GM20431 (cell line): ENCODE results near the gene ANG.

Experiments
- in situ Hi-C: fragments of 300-500 bp; cut with MseI, MboI; formaldehyde crosslinking; loops from one replicate; pipeline ENCODE4 v1.15.0; 2020; ENCODE audit warnings: low sequenced_read_pairs; ENCODE audit not compliant: unreplicated experiment

Gene ANG

DNA sequence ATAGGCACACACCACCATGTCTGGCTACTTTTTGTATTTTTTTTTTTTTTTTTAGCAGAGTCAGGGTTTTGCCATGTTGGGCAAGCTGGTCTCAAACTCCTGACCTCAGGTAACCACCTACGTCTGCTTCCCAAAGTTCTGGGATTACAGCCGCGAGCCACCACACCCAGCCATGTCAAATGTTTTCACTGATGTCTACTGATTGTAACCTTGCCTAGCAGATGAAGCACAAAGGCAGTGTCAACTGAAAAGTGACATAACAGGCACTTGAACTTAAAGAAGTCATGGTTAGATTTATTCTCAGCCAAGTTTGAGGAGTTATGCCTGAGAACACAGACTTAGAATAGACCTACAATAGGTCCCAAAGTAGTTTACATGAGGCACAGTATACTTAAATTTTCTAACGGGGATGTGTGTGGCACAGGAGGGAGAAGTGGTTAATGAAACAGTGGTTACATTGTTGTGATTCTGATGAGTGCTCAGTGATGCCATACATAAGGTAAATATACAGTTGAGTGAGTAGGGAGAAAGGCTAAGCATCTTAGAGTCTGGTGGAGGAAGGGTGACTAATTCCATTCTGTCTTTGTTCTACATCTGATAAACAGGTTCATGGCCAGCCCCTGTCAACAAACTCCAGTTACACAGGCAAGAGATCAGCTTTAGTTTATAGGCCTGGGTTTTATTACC lies 16.8 kb upstream of the ANG start:
- in situ Hi-C loops = no loop called here

DNA sequence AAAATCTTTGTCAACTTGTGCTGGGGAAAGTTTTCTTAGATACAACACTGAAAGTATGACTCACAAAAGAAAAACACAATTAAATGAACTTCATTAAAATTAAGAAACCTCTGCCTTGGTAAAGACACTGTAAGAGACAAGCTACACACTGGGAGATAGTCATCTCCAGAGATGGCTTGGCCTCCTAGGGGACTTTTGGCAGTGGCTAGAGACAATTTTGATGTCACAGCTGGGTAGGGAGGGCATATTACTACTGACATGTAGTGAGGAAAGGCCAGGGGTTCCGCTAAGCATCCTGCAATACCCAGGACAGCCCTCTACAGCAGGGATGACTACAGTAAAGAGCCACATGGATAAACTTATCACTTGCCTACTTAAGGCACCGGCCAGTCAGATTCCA lies 12.9 kb upstream of the ANG start:
- in situ Hi-C loops = no loop called here

DNA sequence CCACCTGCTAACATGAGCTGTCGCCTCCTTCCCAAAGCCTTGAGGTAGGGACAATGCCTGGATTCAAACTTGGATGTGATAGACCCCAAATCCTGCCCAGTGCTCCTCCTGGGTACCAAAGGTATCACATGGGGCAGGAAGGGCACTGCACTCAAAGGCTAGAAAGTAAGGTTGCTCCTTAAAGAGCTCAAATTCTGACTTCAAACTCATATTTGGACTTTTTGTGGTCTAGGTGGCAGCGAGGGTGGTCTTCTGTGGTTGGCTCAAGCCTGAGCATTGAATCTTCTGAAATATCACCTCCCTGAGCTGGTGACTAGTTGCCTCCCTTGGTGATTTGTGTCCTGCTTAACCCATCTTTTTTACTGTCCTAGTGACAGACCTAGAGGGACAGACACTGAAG lies 12.5 kb upstream of the ANG start:
- in situ Hi-C loops = no loop called here

DNA sequence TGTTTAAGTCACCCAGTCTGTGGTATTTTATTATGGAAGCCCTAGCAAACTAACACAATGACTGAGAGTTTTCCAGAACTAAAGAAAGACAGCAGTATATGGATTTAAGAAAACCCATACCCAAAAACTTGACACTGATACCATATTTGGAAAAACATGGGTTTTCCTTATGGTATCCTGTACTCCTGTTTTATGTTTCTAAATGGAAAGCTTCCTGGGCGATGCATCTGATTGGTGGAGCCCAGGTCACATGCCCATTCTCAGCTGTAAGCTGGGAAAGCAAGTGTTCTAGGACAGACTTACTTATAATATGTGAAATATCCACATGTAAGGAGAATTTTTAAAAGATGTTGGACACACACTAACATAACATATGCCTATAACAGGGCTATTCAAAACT lies 8.7 kb upstream of the ANG start:
- in situ Hi-C loops = loop anchor here (10.0 kb wide), 1 partner anchor 65 kb away; no protein-coding TSS in a partner anchor

DNA sequence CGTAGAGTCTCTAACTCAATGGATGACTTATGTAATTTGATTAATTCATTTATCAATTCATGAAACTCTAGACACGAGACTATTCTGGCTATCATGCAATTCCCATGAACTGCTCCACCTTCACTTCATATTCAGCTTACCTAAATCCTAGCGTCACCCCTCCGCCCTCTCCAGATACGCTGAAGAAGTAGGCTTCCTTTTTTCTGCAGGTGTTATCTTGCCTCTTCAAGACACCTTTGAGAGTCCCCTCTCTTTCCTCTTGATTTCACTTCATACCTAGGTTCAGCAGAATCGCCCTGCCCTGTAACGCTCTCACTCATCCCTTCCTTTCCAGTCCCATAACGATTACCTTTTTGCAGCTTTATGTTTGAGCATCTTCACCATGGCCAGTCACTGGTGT lies 8.2 kb upstream of the ANG start:
- in situ Hi-C loops = loop anchor here (10.0 kb wide), 1 partner anchor 66 kb away; no protein-coding TSS in a partner anchor

DNA sequence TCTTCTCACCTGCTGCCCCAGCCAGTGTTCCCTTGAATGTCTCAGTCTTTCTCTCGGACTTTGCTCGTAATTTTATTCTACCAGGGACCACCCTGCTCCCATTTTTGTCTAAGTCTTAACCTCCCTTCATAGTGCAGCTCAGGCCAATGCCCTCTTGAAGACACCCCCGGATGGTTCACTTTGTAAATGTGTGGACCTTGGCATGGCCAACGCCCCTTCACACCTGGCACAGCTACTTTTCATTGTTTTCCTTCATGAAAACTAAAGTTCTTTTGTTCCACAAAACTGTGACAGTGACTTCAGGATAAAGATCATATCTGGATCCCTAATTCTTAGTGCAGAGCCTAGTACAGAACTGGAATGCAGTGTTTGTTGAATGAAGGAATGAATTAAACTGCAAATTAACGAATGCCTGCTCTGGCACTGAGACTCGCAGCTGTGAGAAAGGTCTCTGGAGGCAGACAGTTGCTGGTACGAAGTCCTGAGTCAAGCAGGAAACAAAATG lies 7.7 kb upstream of the ANG start:
- in situ Hi-C loops = loop anchor here (10.0 kb wide), 1 partner anchor 66 kb away; no protein-coding TSS in a partner anchor

DNA sequence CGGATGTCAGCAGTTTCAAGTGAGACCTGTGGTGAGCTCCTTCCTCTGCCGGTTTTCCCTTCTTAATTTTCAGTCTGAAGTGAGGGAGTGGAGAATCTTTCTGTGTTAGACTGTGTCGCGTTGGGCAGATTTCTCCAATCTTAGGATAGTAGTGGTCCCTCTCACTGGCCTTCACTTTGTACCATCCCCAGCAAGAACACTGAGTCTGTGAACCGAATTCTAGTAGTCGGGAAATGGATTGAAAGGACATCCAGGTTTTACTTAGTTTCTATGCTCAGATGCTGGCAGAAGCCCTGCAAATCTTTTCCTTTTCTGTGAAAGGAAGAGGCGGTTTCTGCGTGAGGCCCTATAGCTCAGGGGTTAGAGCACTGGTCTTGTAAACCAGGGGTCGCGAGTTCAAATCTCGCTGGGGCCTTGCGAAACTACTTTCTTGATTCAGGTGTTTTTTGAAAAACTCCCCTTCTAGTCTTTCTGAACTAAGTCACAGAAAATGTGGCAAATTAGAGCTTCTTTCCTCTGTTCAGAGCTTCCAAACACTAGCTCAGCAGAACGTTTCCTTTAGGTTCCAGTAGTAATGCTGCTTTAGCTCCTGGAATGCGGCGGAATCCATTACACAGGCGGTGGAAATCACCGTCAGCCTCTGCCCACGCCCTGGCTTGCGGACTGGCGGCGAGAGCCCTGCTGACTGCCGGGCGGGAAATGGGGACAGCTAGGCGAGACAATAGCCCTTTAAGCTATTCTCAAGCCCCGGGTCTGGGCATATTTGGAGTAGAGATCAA lies 7.0 kb upstream of the ANG start:
- in situ Hi-C loops = loop anchor here (10.0 kb wide), 1 partner anchor 67 kb away; no protein-coding TSS in a partner anchor

DNA sequence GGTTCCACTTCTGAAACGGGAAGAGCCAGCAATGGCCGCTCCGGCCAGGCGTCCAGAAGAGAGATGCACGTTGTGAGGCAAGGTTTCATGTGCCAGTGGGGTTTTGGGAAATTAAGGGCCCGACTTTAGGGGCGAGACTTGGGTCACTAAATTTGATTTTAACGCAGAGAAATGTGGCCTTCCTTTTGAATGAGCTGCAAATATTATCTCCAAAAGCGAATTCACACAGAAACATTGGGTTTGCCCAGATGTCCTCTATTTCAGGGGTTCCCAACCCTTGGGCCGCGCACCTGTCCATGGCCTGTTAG lies 6.5 kb upstream of the ANG start:
- in situ Hi-C loops = loop anchor here (10.0 kb wide), 1 partner anchor 67 kb away; no protein-coding TSS in a partner anchor

DNA sequence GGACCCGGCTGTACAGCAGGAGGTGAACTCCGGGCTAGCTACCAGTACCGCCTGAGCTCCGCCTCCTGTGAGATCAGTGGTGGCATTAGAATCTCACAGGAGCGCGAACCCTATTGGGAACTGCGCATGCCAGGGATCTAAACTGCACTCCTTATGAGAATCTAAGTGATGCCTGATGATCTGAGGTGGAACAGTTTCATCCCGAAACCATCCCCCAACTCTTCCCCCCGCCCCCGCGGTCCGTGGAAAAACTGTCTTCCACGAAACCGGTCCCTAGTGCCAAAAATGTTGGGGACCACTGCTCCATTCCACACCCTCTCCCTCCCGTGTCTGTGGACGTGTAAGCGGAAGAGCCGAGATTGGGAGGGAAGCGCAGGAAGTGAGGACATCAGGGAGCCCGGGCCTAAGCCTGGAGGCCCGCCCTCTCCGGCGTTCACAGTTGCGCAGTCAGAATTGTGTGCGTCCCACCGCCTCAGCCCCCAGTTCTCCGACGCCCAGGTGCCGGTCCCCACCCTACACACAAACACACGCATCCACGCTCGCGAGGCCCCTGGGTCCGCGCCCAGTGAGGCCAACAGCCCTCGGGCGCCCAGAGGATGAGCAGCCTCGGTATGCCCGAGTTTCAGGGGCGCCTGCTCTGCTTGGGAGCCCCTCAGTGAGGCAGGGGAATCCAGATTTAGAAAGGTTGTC lies 6.0 kb upstream of the ANG start:
- in situ Hi-C loops = loop anchor here (10.0 kb wide), 1 partner anchor 68 kb away; no protein-coding TSS in a partner anchor

DNA sequence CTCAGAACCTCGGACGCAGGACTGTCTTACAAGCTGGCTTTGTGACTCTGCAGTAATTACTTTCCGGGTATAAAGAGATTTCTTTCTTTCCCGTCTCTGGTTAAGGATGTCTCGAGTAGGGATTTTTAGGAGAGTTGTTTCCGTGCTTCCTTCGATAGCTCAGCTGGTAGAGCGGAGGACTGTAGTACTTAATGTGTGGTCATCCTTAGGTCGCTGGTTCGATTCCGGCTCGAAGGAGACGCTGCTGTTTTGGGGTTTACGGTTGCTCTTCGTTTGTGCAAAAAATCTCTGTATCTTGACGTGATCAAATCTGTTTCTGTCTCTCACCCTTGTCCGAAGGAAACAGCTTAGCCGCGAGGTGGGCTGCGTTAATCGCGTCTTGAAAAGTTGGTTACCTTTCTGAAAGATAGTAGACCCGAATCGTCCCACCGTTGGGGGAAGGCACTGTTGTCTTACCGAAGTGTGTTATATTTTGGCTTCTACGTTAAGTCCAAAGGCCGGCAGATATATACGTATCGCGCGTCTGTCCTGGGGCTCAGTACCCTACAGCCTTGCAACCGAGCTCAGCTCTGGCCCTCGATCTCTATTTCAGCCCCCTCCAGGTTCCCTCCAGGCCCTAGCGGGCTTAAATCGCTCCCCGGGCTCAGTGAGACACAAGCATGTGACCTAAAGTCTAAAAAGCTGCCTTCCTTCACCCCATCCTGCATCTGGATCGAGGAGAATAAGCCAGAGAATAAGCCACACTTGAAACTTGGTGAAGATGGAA lies 5.3 kb upstream of the ANG start:
- in situ Hi-C loops = loop anchor here (10.0 kb wide), 1 partner anchor 69 kb away; no protein-coding TSS in a partner anchor

DNA sequence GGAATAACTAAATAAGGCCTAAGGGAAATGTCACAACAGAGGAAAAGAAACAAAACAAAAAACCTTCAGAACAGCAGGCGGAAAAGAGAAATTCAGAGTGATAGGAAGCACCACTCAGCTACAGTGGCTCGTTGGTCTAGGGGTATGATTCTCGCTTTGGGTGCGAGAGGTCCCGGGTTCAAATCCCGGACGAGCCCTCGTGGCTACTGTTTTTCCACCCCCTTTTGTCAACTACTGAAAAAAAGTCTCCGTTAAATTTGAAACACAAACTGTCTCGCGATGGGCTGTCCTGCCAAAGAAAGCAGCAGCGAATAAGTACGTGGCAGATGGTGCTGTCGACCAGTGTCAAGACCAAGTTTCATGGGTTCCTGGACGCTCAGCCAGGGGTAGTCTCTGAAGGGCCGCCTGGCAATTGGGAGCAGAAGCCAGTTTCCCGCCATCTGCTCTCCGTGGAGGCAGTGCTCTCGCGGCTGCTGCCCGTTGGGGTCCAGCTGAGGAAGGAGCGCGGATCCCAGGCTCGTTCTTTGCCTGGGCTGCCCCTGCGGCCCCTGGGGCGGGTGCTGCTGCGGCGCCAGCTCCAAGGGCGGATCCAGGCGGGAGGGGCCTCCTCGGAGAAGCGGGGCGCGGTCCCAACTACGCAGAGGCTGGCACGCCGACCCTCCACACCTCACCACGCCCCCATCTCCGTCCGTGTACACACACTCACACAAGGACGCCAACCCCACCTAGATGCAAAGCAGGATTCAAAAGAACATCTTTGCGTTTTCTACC lies 4.5 kb upstream of the ANG start, which contains the start of gene RNASE4:
RNASE4 (plus strand) TSS at position 670 of the 771 bp plus-strand sequence. CDS start 14,812 bp downstream, outside the sequence.
- in situ Hi-C loops = loop anchor here (10.0 kb wide), 1 partner anchor 69 kb away; no protein-coding TSS in a partner anchor

DNA sequence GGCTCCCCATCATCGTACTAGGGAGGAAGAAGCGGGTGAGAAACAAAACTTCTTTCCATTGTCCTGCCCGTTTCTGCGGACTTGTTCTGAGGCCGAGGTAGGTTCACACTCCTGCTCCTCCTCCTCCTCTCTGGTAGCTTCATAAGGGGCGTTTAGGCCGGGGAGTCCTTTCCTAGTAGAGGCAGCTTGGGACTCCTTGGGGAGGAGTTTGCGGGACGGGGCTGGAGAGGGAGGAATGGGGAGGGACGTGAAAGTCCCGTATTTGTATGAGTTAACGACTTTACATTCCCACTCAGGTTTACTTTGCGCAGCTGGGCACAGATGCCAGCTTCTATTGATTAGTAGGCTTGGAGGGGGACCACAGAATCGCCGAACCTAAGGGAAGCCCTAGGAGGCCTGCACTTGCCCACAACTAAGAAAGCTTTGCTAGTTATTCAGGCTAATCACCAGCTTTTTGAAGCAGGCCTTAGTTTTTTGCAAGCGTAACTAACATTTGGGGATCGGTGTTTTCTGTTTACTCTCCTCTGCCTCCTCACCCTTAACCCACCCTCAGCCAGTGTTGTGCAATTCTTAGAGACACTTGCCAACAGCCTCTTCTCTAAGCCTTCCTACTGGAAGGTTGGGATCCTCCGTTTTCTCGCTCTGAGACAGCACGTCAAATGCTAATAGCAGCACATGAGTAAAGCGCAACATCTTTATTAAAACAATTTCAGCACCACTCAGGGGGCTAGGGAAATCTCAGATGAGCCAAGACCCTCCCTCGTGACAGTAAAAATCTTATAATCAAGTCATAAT lies 3.7 kb upstream of the ANG start:
- in situ Hi-C loops = loop anchor here (10.0 kb wide), 1 partner anchor 70 kb away; no protein-coding TSS in a partner anchor

DNA sequence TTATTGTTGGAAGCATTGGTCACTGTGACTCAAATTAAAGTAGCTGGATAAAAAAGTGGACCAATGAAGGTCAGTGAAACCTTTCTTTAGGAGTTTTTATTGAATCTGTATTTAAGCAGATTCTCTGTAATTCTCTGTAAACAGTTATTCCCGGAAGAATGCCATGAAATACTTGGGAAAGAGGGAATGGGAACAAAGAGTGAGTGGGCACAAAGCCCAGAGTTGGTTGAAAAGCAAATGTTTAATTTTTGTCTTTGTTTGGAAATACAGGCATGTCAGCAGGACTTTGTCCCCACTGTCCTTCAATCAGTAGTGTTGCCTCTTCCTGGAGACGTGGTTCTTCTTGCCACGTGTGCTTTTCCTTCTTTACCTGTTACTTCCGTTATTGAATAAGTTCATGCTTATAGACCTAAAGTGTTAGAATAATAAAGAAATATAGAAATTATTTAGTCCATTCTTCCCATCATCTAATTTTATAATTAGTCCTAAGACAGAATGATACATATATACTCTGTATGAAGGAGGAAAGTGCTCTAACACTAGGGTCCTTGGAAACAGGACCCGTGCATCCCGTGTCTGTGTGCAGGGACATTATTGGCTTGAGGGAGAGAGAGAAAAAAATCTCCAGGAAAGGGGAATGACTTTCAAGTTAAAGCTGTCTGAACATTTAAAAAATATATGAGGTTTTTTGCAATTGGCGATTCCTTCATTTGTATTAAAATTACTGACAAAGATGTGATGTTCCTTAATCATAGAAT lies 2.0 kb upstream of the ANG start:
- in situ Hi-C loops = loop anchor here (10.0 kb wide), 1 partner anchor 72 kb away; no protein-coding TSS in a partner anchor

DNA sequence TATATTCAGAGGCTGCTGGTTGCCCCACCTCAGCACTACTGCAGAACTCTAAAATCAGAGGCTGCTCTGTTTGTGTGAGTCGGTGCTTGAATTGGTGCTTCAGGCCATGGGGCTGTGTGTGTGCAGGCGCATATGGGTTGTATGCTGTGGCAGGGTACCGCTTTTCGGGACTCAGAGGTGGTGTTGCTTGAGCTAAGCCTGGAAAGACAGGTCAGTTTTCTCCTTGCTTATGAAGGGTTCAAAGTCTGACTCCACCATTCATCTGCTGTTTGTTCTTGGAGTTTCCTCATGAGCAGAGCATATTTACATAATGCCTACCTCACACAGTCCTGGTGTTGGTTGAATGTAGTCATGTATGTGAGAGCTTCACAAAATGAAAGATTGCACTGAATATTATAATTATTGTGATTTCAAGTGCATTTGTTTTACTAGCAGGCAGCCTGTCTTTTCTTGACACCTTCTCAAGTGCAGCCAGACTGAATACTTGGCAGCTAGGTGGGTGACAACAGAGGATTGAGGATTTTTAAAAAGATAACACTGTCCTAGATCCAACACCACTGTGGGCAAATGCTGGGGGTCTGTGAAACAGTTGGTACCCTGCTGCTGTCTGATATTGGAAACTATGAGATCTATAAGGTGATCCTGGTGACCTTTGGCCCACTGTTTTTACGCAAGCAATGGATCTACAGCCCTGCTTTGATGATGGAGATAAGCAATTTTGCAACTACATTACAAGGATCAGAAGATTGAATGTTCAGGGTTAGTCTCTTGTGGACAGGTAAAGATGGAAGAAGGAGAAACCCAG lies 1.0 kb upstream of the ANG start:
- in situ Hi-C loops = loop anchor here (10.0 kb wide), 1 partner anchor 73 kb away; no protein-coding TSS in a partner anchor

DNA sequence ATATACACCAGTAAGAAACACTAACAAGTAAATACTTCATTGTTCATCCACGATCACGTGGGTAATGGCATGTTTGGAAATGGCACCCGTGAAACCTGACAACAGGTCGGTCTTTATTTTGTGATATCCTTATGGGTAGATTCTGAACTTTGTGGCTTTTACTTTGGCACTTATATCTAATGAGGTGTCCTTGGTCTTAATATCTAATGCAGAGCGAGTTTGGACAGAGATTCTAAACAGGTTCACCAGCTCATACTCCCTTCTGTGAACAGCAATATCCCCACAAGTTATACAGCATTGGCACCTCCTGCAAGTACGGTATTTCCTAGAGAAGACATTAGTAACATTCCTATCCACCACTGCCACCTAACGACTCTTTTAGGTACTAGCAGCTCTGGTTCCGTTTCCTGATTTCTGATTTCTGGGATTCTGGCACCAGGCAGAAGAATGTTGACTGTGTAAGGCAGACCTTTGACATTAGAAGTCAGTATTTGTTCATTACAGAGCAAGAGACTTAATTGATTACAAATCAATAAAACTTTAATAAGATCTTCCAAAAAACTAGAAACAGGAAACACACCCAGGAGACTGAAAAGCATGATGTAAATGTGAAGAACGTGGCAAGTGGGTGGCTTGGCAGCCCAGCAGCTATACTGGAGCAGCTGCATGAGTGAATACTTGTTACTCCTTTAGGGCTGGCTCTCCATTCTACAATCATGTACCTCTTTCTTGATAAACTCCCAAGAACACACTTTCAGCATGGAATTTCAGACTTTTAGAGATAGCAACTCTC lies 2.5 kb downstream of the ANG start:
- in situ Hi-C loops = loop anchor here (10.0 kb wide), 1 partner anchor 164 kb away; no protein-coding TSS in a partner anchor
